Left ventricle myocardium inferior (tissue), 1 donor: Measurements from ENCODE around the gene KCNJ15. TPM values are rescaled to one million over a fixed set of nuclear protein-coding genes. Genes with fewer than 3 reads are reported as not detected.

ENCODE experiments used
- DNase-seq: peaks from one replicate; pipeline ENCODE4 v3.0.0-alpha.2; 2020
- H3K27ac ChIP-seq: fragments of 200-600 bp; replicated peaks from 2 replicates; pipeline ENCODE4 v1.8.0; 2021
- H3K27me3 ChIP-seq: fragments of 200-600 bp; 2 replicates; pipeline ENCODE4 v1.8.0; 2021; ENCODE audit warnings: low read depth
- H3K36me3 ChIP-seq: fragments of 200-600 bp; 2 replicates; pipeline ENCODE4 v1.8.0; 2021
- H3K4me1 ChIP-seq: fragments of 200-600 bp; 2 replicates; pipeline ENCODE4 v1.8.0; 2021
- H3K4me3 ChIP-seq: fragments of 200-600 bp; 2 replicates; pipeline ENCODE4 v1.8.0; 2021; ENCODE audit warnings: mild to moderate bottlenecking, moderate library complexity
- H3K9me3 ChIP-seq: fragments of 200-600 bp; replicated peaks from 2 replicates; pipeline ENCODE4 v1.8.0; 2021
- intact Hi-C: fragments of 100-400 bp; cut with micrococcal nuclease; formaldehyde crosslinking; loops from one replicate; pipeline ENCODE4 v1.11.0; 2022
- total RNA-seq: library from RNA; stranded (reverse); fragmentation: NEBNext Ultra II Directional; extraction: Animal tissue kit (Norgen Biotek cat#: 25700); gene quantifications from one replicate; pipeline ENCODE4 v1.2.1, GENCODE V29; 2021
- TF ChIP-seq, protein P1 (sequence below): fragments of 200-600 bp; IDR thresholded peaks from 2 replicates; pipeline ENCODE4 v1.8.0; 2021; ENCODE audit warnings: antibody characterized with exemption, mild to moderate bottlenecking, borderline replicate concordance
- donor health status: DM: no; HTN: yes; CAD: no; lungs with severe emphysema.

The KCNJ15 gene
- total RNA-seq, 1 donor from 2014 or later = 0.30 TPM

DNA sequence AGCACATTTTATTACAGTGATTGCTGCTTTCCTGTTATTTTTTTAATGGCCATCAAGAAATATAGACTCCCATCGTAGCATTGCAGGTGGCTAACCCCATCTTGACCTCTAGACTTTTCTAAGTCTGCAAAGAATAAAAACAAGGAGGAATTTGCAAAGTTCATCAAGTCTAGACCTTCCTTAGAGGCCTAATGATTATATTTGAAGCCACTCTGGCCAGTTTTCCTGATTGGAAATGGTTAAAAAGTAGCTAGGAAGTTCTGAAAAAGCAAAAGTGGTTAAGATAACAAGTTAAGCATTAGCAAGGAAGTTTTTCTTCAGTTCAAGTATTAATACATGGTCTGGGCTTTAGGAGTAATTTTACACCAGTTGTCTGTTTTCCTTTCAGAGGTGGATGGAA is 16.7 kb upstream of the KCNJ15 start:
- no peak for DNase-seq
- H3K4me3 ChIP-seq = no peak overlapping the region
- no peaks in the 10 kb centered on the region for H3K27me3 ChIP-seq
- H3K9me3 ChIP-seq = no peaks in the 10 kb centered on the region
- peak overlapping the region; percentile 73 for H3K27ac ChIP-seq
- peaks cover 6% of the 10 kb centered on the region for H3K4me1 ChIP-seq
- H3K36me3 ChIP-seq = no peaks in the 10 kb centered on the region
- TF ChIP-seq, protein P1, sequence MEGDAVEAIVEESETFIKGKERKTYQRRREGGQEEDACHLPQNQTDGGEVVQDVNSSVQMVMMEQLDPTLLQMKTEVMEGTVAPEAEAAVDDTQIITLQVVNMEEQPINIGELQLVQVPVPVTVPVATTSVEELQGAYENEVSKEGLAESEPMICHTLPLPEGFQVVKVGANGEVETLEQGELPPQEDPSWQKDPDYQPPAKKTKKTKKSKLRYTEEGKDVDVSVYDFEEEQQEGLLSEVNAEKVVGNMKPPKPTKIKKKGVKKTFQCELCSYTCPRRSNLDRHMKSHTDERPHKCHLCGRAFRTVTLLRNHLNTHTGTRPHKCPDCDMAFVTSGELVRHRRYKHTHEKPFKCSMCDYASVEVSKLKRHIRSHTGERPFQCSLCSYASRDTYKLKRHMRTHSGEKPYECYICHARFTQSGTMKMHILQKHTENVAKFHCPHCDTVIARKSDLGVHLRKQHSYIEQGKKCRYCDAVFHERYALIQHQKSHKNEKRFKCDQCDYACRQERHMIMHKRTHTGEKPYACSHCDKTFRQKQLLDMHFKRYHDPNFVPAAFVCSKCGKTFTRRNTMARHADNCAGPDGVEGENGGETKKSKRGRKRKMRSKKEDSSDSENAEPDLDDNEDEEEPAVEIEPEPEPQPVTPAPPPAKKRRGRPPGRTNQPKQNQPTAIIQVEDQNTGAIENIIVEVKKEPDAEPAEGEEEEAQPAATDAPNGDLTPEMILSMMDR = no peak
- intact Hi-C loops = no loop called here

DNA sequence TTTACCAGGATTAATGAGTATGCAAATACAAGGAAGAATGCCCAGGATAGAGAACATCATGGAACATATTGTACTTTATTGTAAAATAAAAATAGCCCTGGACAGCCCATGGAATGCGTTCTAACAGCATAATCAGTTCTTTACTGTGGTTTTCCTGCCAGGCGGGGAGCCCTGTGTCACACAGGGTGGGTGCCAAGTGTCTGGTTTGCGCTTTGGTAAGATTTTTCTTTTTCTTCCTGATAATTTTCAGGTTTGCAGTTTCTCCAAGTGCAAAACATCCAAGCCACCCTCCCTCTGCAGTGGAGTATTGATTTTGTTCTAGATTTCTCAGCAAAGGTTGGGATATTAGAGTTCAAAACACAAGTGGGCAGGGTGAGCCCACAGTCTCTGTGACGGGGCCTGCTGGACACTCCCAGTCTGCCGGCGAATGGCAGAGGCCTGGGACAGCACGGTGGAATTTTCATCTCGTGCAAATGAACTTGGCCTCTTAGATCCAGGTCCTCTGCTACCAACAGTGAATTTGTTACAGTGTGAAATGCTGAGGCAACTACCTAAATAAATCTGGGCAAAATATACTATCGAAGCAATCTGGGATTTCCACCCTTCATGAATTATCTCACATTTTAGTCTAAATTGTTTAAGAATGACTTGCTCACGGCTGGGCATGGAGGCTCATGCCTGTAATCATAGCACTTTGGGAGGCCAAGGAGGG is 15.6 kb upstream of the KCNJ15 start:
- TF ChIP-seq, protein P1 = no peak
- Histone ChIP-seq H3K4me3 (no peak overlapping the region), H3K4me1 (peaks cover 6% of the 10 kb centered on the region), H3K27me3 (no peaks in the 10 kb centered on the region), H3K9me3 (no peaks in the 10 kb centered on the region), H3K36me3 (no peaks in the 10 kb centered on the region), H3K27ac (peak overlapping the region; percentile 73)
- peak; percentile 24 for DNase-seq
- intact Hi-C loops = no loop called here

DNA sequence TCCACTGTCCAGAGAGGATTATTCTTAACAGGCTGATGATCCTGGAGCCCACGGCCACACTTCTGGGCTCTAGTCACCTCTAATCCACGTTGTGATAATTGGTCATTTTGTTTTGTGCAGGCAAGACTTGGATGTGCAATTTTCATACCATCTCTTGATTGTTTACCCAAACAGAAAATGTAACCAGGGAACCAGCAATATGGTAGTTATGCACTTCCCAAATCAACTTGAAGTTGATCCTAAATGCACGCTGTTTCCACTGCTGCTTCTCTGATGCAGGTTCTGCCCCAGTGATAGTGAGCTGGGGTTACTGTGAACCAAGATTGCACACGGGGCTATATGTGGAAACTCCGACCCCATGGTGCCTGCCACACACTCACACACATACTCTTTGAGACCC is 14.7 kb upstream of the KCNJ15 start:
- Histone ChIP-seq H3K27me3 (no peaks in the 10 kb centered on the region), H3K4me1 (peaks cover 6% of the 10 kb centered on the region), H3K9me3 (no peaks in the 10 kb centered on the region), H3K36me3 (no peaks in the 10 kb centered on the region), H3K27ac (peak overlapping the region; percentile 73), H3K4me3 (no peak overlapping the region)
- intact Hi-C loops = no loop called here
- TF ChIP-seq, protein P1 = no peak
- no peak for DNase-seq

DNA sequence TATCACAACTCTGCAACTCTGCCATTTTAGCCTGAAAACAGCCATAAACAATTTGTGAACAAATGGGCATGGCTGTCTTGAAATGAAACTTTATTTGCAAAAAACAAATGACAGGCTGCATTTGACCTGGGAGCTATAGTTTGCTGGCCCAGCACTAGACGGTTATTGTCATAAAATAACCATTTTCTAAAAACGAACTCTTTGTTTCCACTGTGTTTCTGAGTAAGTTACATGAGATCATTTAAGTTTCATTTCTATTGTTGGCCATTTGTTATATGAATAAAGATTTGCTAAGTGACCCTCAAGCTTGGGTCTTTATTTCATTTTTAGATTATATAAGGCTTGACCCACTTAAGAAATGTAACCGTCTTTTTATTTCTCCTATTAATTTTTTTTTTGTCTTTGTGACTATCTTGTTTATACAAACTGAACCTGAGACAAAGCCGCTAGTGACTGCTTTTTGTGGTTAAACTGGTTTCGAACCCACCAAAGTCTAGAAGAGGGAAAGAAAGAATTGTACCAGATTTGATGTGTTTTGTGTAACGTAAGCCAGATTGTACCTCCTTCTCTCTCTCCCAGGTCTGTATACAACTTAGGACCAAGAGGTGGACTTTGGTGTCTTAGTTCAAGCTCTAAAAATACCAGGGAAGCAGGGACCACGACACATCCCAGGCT is 12.9 kb upstream of the KCNJ15 start:
- intact Hi-C loops = no loop called here
- H3K4me3 ChIP-seq = no peak overlapping the region
- H3K36me3 ChIP-seq = no peaks in the 10 kb centered on the region
- H3K27me3 ChIP-seq = no peaks in the 10 kb centered on the region
- TF ChIP-seq, protein P1 = no peak
- H3K27ac ChIP-seq = no peak overlapping the region
- H3K9me3 ChIP-seq = no peaks in the 10 kb centered on the region
- no peak for DNase-seq
- H3K4me1 ChIP-seq = peaks cover 13% of the 10 kb centered on the region

DNA sequence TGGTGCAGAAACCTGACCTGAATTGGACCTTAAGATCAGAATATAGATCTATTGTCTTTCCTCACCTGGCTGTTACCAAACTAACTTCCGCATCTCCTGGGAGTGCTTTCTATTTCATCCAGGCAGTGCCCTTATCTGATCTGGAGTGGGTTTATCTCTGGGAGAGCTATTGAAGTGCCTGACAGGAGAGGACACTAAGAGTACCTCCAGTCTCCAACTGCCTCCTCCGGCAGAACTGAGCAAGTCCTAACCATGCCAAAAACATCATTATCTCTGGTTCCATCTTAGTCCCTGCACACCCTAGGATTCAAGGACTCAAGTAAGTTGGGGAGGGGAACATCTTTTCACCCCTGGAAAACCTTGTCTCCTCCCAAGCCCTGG is 12.4 kb upstream of the KCNJ15 start:
- DNase-seq = no peak
- intact Hi-C loops = no loop called here
- Histone ChIP-seq H3K27ac (no peak overlapping the region), H3K4me1 (peaks cover 13% of the 10 kb centered on the region), H3K4me3 (no peak overlapping the region), H3K9me3 (no peaks in the 10 kb centered on the region), H3K36me3 (no peaks in the 10 kb centered on the region), H3K27me3 (no peaks in the 10 kb centered on the region)
- TF ChIP-seq, protein P1 = no peak
